NCI-H128 (cell line): Measurements from ENCODE around the gene CEBPB.

ENCODE experiments used
- DNase-seq: peaks from one replicate; lab custom pipeline; 2025; ENCODE audit not compliant: unreplicated experiment; lab: John Stamatoyannopoulos, UW

CEBPB gene

GRCh38 chr20:50210066-50210619 is 19.5 kb downstream of the CEBPB start:
- no peak for DNase-seq

GRCh38 chr20:50211091-50211490 is 20.5 kb downstream of the CEBPB start:
- DNase-seq, result no peak

DNA sequence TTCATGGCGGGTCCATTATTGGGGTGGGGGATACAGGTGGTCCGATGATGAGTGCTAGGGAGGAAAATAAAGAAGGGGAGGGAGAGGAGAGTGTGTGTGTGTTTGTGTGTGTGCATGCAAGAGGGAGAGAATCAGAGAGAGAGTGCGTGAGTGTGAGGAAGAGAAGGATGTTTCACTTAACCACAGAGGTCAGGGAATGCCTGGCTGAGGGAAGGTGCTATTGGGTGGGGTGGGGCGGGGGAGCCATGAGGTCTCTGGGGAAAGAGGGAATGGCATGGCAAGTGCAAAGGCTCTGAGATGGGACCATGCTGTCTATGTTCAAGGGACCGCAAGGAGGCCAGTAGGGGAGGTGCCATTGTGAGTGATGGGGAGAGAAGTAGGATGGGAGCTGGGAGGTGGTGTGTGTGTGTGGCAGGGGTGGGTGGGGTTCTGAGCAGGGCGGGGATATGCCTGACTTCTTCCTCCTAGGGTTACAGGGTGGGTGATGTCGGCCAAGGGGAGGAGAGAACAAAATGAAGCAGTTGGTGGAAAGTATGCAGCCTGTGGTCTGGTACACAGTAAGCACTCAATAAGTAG is 23.0 kb downstream of the CEBPB start:
- no peak for DNase-seq

DNA sequence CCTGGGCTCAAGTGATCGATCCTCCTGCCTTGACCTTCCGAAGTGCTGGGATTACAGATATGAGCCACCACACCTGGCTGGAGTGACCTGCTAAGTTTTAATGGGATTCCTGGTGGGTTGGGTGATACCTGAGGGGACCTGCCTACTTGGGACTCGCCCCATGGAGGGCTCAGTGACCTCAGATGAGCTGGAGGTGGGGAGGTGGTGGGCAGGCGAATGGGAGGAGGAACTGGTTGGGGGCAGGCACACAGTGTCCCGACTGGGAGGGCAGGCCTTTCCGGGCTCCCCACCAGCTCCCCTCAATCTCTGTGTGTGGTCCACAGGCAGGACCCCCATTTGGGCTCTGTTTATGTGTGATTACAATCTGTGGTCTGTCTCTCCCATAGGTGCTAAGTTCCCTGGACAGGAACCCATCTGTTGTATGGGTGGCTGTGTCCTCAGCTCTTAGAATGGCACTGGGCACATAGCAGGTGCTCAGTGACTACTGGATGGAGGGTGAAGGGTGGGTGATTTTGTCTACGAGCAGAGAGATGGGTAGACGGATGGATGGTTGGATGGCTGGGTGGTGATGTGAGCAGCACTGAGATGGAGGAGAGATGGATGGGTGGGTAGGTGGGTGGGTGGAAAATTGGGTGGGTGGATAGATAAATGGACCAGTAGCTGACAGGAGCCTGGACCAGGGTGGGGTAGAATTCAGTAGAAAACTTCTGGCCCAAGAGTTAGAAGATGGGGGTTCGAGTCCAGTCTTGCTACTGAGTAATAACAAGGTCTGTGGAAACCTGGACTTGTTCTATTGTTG is 23.8 kb downstream of the CEBPB start:
- DNase-seq, result no peak

DNA sequence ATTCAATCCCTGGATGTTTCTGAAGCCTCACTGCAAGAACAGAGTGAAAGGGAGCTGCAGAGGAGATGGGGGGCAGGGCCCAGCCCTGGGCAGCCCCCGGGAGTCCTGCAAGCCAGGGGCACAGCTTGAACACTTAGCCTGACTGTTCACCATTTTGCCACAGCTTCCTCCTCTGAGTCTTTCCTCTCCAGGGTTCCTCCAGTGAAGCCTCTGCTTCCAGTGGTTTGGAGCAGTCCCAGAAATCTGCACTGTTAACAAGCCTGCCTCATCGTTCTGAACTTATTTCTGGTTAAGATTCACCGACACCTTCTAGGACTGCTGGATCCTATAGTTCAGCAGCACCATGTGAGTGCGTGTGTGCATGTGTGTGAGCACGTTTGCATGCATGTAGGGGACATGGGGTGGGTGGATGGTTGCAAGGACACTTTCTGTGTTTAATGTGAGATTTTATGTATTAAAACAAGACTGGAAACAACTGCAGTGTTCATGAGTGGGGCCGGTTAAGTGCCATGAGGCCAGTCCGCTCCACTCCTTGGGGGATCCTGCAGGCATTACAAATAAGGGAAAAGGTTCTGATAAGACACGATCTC is 24.6 kb downstream of the CEBPB start:
- no peak for DNase-seq

- DNase-seq, result no peak
These were observed 25.3 kb downstream of the CEBPB start for GRCh38 chr20:50215926-50216325.

GRCh38 chr20:50216543-50217206 is 26.0 kb downstream of the CEBPB start:
- DNase-seq, result no peak

GRCh38 chr20:50217207-50217949 is 26.7 kb downstream of the CEBPB start:
- DNase-seq, result no peak

DNA sequence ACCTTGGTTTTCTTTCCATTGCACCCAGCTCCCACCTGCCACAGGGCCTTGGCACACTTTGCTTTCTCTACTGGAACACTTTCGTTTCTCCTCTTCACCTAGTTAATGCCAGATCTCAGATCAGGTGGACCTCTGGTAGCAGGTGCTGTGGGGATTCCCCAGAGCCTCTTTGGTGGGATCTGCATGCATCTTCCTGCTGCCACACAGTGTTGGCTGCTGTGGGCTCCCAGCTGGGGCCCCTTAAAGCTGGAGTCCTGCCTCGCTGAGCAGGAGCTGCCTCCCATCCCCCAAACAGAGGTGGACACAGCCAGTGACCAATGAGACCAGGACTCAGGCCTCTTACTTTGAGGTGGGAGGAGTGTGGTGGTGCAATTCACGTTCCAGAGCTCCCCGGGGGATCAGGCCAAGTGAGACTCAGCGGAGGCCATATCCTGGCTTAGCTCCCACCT is 28.4 kb downstream of the CEBPB start:
- DNase-seq, result no peak

- no peak for DNase-seq
These were observed 29.0 kb downstream of the CEBPB start for GRCh38 chr20:50219600-50219999.

GRCh38 chr20:50220093-50220893 is 29.7 kb downstream of the CEBPB start:
- no peak for DNase-seq

DNA sequence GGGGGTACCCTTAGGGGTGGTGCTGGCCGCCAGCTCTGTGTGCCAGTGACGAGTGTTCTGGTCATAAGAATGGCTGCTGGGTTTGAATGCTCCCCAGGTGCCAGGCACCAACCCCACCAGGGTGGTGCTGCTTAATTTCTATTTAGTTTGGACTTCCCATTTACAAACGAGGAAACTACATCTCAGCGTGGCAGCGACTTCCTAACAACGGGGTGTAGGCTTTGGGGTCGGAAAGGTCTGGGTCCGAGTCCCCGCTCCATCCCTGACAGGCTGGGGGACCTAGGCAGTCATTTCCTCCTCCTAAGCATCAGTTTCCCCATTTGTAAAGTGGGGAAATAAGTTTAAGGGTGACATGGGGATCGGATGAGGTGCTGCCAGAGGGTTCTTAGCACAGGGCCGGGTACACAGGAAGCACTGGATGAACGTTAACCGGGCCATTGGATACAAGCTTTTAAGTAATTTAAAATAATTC is 30.3 kb downstream of the CEBPB start:
- DNase-seq, result no peak

DNA sequence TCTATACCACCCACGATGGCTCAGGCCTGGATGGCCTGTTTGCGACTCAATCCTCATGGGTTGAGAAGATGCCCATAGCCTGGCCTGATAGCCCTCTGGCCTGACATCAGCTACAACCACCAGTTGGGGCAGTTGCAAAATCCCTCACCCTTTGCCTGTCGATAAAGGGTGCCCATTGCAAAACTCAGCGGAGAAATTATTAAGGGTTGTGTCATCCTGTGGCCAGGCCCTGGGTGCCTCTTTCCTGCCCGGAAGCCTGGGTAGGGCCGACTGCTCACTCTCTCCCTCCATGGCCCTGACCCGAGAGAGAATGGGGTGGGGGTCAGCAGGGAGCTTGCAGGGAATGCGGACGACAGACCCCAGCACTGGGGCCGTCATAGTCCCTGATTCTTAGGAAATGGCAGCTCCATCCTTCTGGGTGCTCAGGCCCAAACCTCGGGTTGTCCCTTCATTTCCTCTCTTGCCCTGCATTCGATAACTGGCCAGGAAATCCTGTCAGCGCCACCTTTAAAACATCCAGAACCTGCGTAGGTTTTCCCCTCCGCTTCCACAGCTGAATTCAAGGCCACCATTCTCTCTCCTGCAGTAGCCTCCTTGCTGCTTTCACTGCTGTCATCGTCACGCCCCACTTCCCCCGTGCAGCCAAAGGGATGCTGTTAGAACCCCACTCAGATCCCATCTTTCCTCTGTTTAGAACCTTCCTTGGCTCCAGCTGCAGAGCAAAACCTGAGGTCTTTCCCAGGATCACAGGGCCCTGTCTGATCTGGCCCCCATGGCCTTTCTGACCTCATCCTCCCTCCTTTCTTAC is 31.1 kb downstream of the CEBPB start:
- DNase-seq, result no peak

DNA sequence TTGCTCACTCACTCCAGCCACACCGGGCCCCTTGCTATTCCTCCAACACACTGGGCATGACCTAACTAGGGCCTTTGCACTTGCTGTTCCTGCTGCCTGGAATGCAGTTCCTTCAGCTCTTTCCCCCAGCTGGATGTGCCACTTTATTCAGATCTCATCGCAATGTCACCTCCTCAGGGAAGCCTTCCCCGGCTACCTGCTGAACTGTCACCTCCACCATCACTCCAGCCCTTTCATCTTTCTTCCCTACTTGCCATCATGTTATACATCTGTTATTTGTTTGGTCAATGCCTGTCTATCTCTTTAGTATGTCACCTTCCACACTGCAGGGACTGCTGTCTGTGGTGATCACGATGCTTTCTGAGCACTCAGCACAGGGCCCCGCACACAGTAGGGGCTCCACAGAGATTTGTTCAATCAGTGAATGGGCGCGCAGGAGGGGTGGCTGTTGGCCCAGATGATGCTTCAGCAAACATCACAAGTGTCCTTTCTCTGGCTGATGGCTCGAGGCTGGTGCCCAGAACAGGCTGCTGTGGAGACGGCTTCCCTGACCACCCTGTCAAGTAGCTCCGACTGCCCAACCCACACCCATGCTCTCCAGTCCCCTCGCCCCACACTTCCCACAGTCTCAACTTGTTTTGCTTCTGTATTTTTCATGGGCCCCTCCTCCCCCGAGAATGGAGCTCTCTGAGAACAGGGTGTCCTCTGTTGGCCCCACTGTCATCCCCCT is 31.8 kb downstream of the CEBPB start:
- DNase-seq, result no peak

DNA sequence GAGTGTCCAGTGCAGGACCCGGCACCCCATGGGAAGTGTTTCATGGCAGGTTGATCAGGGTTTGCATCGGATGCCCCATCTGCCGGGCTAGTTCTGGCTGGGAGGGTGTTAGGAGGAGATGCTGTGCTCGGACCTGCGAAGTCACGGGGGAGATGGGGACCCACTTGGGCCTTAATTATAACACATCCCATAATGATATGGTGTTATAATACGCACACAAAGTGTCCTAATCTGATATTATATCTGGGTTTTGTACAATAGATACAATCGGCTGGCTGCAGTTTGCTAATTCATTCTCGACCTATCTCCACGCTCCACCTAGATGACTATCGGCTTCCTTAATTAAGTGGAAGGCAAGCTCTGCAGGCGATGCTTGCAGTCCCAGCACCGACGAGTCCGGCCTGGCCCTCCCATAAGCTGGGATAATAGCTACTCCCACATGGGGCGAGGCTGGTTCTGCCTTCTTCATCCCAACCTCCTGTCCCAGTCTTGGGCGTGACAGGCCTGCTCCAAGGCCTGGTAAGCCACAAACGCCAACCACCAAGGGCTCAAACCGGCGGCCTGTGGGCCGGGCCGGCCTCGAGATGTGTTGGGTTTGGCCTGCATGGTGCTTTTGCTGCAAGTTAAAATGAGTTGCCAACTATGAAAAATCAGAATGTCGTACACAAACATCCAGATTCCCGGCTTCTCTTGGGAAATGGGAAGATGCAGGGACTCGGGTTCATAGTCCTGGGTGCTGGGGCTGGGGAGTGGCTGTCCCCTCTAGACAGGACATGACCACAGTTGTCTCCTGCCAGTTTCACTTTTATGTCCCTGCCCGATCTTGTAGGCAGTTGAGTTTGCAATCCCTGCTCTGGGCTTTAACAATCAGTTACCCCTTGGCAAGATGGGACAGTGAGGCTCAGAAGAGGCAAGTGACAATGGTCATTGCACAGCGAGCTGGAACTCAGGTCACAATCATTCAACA is 32.7 kb downstream of the CEBPB start:
- no peak for DNase-seq

- DNase-seq, result no peak
These were observed 33.4 kb downstream of the CEBPB start for GRCh38 chr20:50224052-50224451.

DNA sequence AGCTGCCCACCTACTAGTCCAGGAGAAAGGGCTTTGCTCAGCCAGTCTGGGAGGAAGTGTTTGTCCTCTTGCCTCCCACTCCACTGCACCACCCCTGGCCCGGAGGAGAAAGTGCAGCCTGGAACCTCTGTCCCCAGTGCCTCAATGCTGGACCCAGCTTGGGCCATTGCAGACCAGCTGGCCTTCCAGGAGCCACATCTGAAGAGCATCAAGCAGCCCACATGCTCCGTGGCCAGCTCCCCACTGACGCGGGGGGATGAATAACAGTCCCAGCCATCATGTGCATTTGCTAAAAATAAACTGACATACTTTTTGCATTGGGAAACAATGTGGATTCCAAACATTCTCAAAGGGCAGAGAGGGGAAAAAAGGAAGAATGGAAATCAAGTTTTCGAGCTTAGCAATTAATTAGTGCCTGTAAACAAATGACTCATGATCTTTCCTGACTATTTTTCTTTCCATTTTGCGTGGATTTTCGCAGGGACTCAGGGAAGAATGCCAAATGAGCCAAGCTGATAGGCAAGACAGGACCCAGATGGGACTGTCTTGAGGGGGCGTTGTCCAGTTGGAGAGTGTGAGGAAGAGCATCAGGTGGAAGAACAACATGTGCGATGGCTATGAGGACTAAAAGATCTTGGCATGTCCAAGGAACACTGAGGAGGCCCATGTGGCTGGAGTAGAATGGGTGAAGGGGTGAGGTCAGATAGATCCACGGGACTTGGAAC is 34.1 kb downstream of the CEBPB start:
- no peak for DNase-seq
